A204.1 (cell line): Measurements from ENCODE around the gene SEC14L3.

Source experiments
- FAIRE-seq: peaks from 2 replicates; lab custom pipeline; 2012; peaks lifted over from hg19 to GRCh38; lab: Jason Lieb, UNC

SEC14L3 gene

GRCh38 chr22:30422481-30423300 lies 49.1 kb downstream of the SEC14L3 start:
- FAIRE-seq, result peak; percentile 25

DNA sequence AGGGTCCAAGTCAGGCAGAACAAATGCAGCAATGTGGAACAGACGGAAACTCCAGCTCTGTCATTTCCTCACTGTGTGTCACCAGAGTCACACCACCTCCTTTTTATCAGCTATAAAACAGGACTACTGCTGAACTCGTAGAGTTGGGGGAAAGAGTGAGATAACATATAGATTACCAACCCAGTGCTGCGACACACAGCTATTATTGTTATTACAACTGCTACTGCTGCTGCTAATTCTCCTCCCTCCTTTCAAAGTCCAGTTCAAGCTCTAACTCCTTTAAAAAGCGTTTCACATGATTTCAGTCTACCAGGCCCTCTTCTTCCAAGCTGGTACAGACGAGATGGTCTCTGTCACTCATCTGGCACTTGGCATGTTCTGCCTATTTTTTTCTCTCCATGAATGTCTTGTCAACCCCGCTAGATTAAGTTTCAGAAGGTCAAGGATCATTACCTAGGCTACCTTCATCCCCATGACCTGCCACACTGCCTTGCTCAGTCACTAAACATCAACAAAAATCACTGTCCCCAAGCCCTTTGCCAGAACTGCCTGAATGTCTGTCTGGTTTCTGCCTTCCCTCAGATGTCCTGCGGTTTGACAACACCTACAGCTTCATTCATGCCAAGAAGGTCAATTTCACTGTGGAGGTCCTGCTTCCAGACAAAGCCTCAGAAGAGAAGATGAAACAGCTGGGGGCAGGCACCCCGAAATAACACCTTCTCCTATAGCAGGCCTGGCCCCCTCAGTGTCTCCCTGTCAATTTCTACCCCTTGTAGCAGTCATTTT lies 49.9 kb downstream of the SEC14L3 start:
- FAIRE-seq, result no peak

DNA sequence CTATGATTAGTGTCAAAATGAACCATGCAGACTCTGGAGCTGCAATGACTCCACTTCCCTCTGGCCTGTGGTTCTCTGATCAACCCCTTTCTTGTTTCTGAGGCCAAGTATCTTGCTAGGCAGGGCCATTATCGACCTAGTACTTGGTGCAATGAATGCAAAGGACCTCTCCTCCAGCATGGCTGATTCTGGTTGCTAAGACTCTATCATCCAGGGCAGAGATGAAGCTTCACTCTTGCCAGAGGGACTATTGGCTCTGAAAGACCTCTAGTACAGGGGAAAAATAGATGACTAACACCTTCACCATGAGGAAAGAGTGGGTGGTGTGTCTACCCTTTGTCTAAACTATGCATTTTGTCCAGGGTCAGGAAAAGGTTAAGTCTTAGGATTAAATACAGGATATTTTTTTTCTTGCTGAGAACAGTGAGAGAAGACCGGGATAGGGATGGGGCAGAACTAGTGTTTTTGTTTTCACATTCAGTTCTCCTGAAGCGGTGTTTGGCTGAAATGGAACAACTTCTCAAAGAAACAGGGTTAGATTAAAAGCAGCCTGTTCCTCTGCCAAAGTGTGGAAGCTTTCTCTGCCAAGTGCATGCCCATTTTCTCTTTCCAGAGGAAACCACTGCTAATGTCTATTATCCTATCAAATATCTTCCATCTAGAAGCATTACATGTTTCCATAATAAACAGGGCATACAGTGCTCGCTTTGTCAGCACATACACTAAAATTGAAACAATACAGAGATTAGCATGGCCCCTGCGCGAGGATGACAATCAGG lies 51.3 kb downstream of the SEC14L3 start:
- no peak for FAIRE-seq

DNA sequence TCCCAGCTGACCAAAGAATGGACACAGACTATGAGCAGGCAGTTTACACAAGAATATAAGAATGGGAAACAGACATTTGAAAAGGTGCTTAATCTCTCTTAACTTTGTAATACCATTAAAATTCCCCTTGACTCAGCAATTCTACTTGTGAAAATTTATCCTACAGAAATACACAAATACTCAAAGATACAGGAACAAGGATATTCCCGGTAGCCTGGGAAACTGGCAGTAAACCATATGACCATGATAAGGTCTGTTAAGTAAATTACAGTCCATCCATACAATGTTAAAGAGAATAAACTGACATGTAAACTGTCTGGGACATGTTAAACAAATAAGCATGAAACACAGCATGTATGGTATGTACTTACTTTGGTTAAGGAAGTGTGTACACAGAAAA lies 55.0 kb downstream of the SEC14L3 start:
- FAIRE-seq, result no peak

DNA sequence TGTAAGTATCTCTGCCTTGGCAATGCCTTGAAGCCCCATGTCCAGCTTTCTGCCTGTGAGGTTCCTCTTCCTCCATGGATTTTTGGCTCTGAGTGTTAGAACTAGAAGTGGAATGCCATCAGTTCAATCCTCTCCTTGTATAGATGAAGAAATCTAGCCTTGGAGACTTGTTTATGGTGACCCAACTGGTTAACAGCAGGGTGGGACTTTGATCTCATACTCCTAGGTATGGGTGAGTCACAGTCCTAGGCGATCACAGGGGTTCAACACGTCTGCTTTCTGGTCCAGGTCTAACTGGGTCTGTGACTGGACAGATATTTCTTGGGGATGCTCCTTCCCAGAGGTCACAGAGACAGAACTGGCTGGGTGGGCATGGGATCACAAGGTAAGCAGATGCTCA lies 55.4 kb downstream of the SEC14L3 start:
- no peak for FAIRE-seq

GRCh38 chr22:30414525-30415047 lies 57.2 kb downstream of the SEC14L3 start:
- no peak for FAIRE-seq

- no peak for FAIRE-seq
Measured at GRCh38 chr22:30413745-30414524, 57.9 kb downstream of the SEC14L3 start.

GRCh38 chr22:30413001-30413400 lies 58.8 kb downstream of the SEC14L3 start:
- no peak for FAIRE-seq

- no peak for FAIRE-seq
Measured at GRCh38 chr22:30411780-30412179, 60.0 kb downstream of the SEC14L3 start.
